HepG2 (cell line): Measurements from ENCODE around the gene MTARC1. TPM values are rescaled to one million over a fixed set of nuclear protein-coding genes. Genes with fewer than 3 reads are reported as not detected.
A peak's percentile ranks its signal among the peaks of the same experiment; 100 is the strongest.

Experiments
- AHR ChIP-seq: IDR thresholded peaks from 2 replicates; pipeline ENCODE4 v1.6.1; 2018; ENCODE audit warnings: missing genetic modification reagents, missing compliant biosample characterization
- ASH2L ChIP-seq: fragments of 300-600, 200-600 bp; sonication (generic); IDR thresholded peaks from 2 replicates; pipeline ENCODE4 v1.7.0; 2017; ENCODE audit warnings: low read depth, mild to moderate bottlenecking, moderate library complexity, mixed read lengths, low read length; ENCODE audit not compliant: insufficient read length
- BRCA1 ChIP-seq: sonication (generic); formaldehyde crosslinking; IDR thresholded peaks from 2 replicates; pipeline ENCODE4 v1.4.0; 2020; ENCODE audit warnings: missing genetic modification reagents
- DPF2 ChIP-seq: sonication (generic); formaldehyde crosslinking; IDR thresholded peaks from 2 replicates; pipeline ENCODE4 v1.4.0; 2020; ENCODE audit warnings: mild to moderate bottlenecking, low read depth, missing genetic modification reagents, borderline replicate concordance
- ELF1 ChIP-seq: sonication (generic); formaldehyde crosslinking; IDR thresholded peaks from 2 replicates; pipeline ENCODE4 v1.4.0; 2020; ENCODE audit warnings: missing genetic modification reagents
- ELF3 ChIP-seq: IDR thresholded peaks from 2 replicates; pipeline ENCODE4 v1.6.1; 2016; ENCODE audit warnings: missing genetic modification reagents, missing compliant biosample characterization
- ERF ChIP-seq: IDR thresholded peaks from 2 replicates; pipeline ENCODE4 v1.6.1; 2018; ENCODE audit warnings: missing biosample characterization, missing genetic modification reagents
- FOXA1 ChIP-seq, 2 experiments: fragments of 450-650 bp in 1 of 2; sonication (generic) in 1 of 2; formaldehyde crosslinking in 1 of 2; IDR thresholded peaks; 2 replicates each; pipeline versions ENCODE4 v1.4.0 to v1.6.1; 2016 to 2020; ENCODE audit warnings: missing genetic modification reagents in 1 of 2
- FOXJ3 ChIP-seq: sonication (generic); formaldehyde crosslinking; IDR thresholded peaks from 2 replicates; pipeline ENCODE4 v1.4.0; 2020; ENCODE audit warnings: missing genetic modification reagents, mild to moderate bottlenecking, borderline replicate concordance
- HDAC2 ChIP-seq: sonication (generic); formaldehyde crosslinking; IDR thresholded peaks from 2 replicates; pipeline ENCODE4 v1.4.0; 2020; ENCODE audit warnings: missing genetic modification reagents
- HOXA9 ChIP-seq: sonication (generic); formaldehyde crosslinking; IDR thresholded peaks from 2 replicates; pipeline ENCODE4 v1.8.1; 2022; ENCODE audit warnings: missing genetic modification reagents, mild to moderate bottlenecking, moderate library complexity, borderline replicate concordance
- HOXD1 ChIP-seq: sonication (generic); formaldehyde crosslinking; IDR thresholded peaks from 2 replicates; pipeline ENCODE4 v1.5.0; 2020; ENCODE audit warnings: missing genetic modification reagents
- JDP2 ChIP-seq: sonication (generic); formaldehyde crosslinking; IDR thresholded peaks from 2 replicates; pipeline ENCODE4 v1.8.1; 2022; ENCODE audit warnings: missing genetic modification reagents, borderline replicate concordance
- JUN ChIP-seq: sonication (generic); formaldehyde crosslinking; IDR thresholded peaks from 2 replicates; pipeline ENCODE4 v1.4.0; 2020; ENCODE audit warnings: mild to moderate bottlenecking, missing genetic modification reagents
- MED13 ChIP-seq: sonication (generic); formaldehyde crosslinking; IDR thresholded peaks from 2 replicates; pipeline ENCODE4 v1.5.0; 2020; ENCODE audit warnings: missing genetic modification reagents
- MEIS2 ChIP-seq: sonication (generic); formaldehyde crosslinking; IDR thresholded peaks from 2 replicates; pipeline ENCODE4 v1.9.0; 2021; ENCODE audit warnings: mild to moderate bottlenecking, missing genetic modification reagents
- MXD4 ChIP-seq: IDR thresholded peaks from 2 replicates; pipeline ENCODE4 v1.6.1; 2016; ENCODE audit warnings: mild to moderate bottlenecking, missing biosample characterization, missing genetic modification reagents
- SNAPC2 ChIP-seq: sonication (generic); formaldehyde crosslinking; IDR thresholded peaks from 2 replicates; pipeline ENCODE4 v1.8.1; 2022; ENCODE audit warnings: mild to moderate bottlenecking, missing genetic modification reagents
- SSRP1 ChIP-seq: IDR thresholded peaks from 2 replicates; pipeline ENCODE4 v1.6.1; 2016; ENCODE audit warnings: control low read depth
- TP53 ChIP-seq: sonication (generic); formaldehyde crosslinking; conservative IDR thresholded peaks from 2 replicates; pipeline ENCODE4 v1.4.0; 2020; ENCODE audit warnings: missing genetic modification reagents
- ZBTB7B ChIP-seq: sonication (generic); formaldehyde crosslinking; IDR thresholded peaks from 2 replicates; pipeline ENCODE4 v1.4.0; 2020; ENCODE audit warnings: missing genetic modification reagents
- ZKSCAN1 ChIP-seq: fragments of 150-350 bp; IDR thresholded peaks from 2 replicates; pipeline ENCODE4 v1.6.1; 2014; ENCODE audit warnings: low read length
- ZNF136 ChIP-seq: sonication (generic); formaldehyde crosslinking; IDR thresholded peaks from 2 replicates; pipeline ENCODE4 v1.8.1; 2022; ENCODE audit warnings: low read depth, mild to moderate bottlenecking, moderate library complexity, missing genetic modification reagents
- ZNF24 ChIP-seq: fragments of 450-650 bp; IDR thresholded peaks from 2 replicates; pipeline ENCODE4 v1.6.1; 2017; ENCODE audit warnings: antibody characterized with exemption, mild to moderate bottlenecking
- ZNF317 ChIP-seq: sonication (generic); formaldehyde crosslinking; IDR thresholded peaks from 2 replicates; pipeline ENCODE4 v1.5.0; 2020; ENCODE audit warnings: mild to moderate bottlenecking, missing genetic modification reagents
- ZNF558 ChIP-seq: sonication (generic); formaldehyde crosslinking; IDR thresholded peaks from 2 replicates; pipeline ENCODE4 v1.9.0; 2022; ENCODE audit warnings: mild to moderate bottlenecking, missing genetic modification reagents, borderline replicate concordance
- ZNF607 ChIP-seq: sonication (generic); formaldehyde crosslinking; IDR thresholded peaks from 2 replicates; pipeline ENCODE4 v1.5.1; 2020; ENCODE audit warnings: missing genetic modification reagents, mild to moderate bottlenecking, borderline replicate concordance
- ZNF720 ChIP-seq: sonication (generic); formaldehyde crosslinking; IDR thresholded peaks from 2 replicates; pipeline ENCODE4 v1.4.0; 2020; ENCODE audit warnings: missing genetic modification reagents
- ZNF83 ChIP-seq: sonication (generic); formaldehyde crosslinking; IDR thresholded peaks from 2 replicates; pipeline ENCODE4 v1.4.0; 2020; ENCODE audit warnings: missing genetic modification reagents, mild to moderate bottlenecking, borderline replicate concordance
- polyA plus RNA-seq, 8 experiments: library from polyadenylated mRNA; depleted of rRNA in 3 of 8; stranded (reverse) in 7 of 8; unstranded in 1 of 8; fragments of >200 nt; fragmentation: Illumina TruSeq in 4 of 8; extraction: Trizol in 4 of 8; gene quantifications; 2 replicates each; pipeline versions ENCODE4 v1.2.1 to v1.2.3, GENCODE V29; 2011 to 2016; ENCODE audit warnings: low read depth in 4 of 8, missing spikeins in 1 of 8, mixed read lengths in 1 of 8; ENCODE audit not compliant: insufficient read depth in 1 of 8
- total RNA-seq, 5 experiments: library from RNA; depleted of rRNA; stranded (reverse); fragments of >200 nt; fragmentation: Illumina TruSeq; extraction: Trizol; gene quantifications; 2 replicates each; pipeline ENCODE4 v1.2.3, GENCODE V29; 2016; ENCODE audit warnings: low read depth in 1 of 5
- TF ChIP-seq, protein P1 (sequence below): sonication (generic); formaldehyde crosslinking; IDR thresholded peaks from 2 replicates; pipeline ENCODE4 v1.5.1; 2020; ENCODE audit warnings: missing genetic modification reagents, mild to moderate bottlenecking, borderline replicate concordance

The MTARC1 gene
- total and polyA plus RNA-seq, 2 of the 13 experiments (the other 11 are each of a cell fraction or from before 2014, with no cell fraction given), result 19.4 to 106 TPM

DNA sequence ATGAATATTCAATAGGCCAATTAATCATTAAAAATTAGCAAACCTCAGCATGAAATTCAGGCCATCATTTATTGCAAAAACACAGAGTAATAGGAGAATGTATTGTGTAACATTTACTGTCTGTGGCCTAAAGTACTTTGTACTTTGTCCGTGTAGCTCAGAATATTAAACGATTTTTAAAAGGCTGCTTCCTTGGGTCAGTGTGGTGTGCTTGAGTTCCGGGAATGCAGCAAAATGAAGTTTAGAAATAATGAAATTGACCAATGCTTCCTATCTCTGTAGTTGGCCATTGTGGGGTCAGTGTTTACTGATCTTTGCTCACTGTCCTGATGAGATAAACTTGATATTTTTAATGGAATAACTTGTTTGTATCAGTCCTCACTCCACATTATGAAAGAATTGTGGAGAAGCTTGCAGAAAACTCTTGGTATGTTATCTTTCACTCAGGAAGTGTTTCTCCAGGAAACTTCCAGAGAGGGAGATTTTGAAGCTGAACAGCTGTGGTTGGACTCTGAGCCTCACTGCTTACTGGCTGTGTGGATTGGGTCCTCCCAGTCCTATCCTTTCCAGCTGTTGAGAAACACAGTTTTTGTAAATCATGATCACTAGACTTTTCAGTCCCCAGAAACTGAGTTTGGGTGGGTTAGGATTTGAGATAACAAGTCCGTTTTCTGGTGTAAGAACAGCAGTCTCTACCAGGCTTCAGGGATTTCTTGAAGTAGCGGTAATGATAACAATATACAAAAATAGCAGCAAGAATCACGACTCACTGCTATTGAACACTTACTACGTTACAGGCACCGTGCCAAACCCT is 19.2 kb upstream of the MTARC1 start (continued):
- TF ChIP-seq JDP2 (CRISPR knock-in tag) (no peak), ZNF607 (no peak), HOXD1 (CRISPR knock-in tag) (no peak), HDAC2 (CRISPR knock-in tag) (peak; percentile 38; the same call in 1 of the 2 replicates), ZNF136 (CRISPR knock-in tag) (no peak), ZNF720 (CRISPR knock-in tag) (no peak), MEIS2 (CRISPR knock-in tag) (no peak), TP53 (CRISPR knock-in tag) (no peak), MXD4 (CRISPR knock-in tag) (no peak), ZNF24 (no peak), DPF2 (CRISPR knock-in tag) (0 out of 2 replicates have a peak, but pooled peaks have one; percentile 10), AHR (no peak), HOXA9 (CRISPR knock-in tag) (no peak), ASH2L (peak; percentile 74), SNAPC2 (CRISPR knock-in tag) (no peak), FOXJ3 (no peak), SSRP1 (CRISPR knock-in tag) (no peak), FOXA1 (IDR thresholded peaks at IDR 0.05) (no peak), FOXA1 (CRISPR knock-in tag; IDR thresholded peaks at IDR 0.05) (0 out of 2 replicates have a peak, but pooled peaks have one; percentile 9), ZNF317 (CRISPR knock-in tag) (no peak), MED13 (no peak), ERF (CRISPR knock-in tag) (peak; percentile 9; the same call in 1 of the 2 replicates), ZNF558 (CRISPR knock-in tag) (no peak), ELF1 (CRISPR knock-in tag) (no peak), JUN (CRISPR knock-in tag) (no peak), ZNF83 (CRISPR knock-in tag) (no peak), ZBTB7B (CRISPR knock-in tag) (no peak; the same call in 1 of the 2 replicates), ELF3 (CRISPR knock-in tag) (peak; percentile 65; the same call in 1 of the 2 replicates), BRCA1 (CRISPR knock-in tag) (no peak), ZKSCAN1 (no peak)
- TF ChIP-seq, protein P1, sequence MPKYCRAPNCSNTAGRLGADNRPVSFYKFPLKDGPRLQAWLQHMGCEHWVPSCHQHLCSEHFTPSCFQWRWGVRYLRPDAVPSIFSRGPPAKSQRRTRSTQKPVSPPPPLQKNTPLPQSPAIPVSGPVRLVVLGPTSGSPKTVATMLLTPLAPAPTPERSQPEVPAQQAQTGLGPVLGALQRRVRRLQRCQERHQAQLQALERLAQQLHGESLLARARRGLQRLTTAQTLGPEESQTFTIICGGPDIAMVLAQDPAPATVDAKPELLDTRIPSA (CRISPR knock-in tag), result no peak
